22Rv1 (cell line): ENCODE results near the gene PEX6.

Experiments used
- H3K27ac ChIP-seq: fragments of 450-650 bp; 2 replicates; pipeline ENCODE4 v1.5.1; 2017
- ZFX ChIP-seq: fragments of 450-650 bp; IDR thresholded peaks from 2 replicates; pipeline ENCODE4 v1.6.1; 2017; ENCODE audit warnings: antibody characterized with exemption, borderline replicate concordance
- TF ChIP-seq, protein P1 (sequence below): fragments of 450-650 bp; IDR thresholded peaks from 2 replicates; pipeline ENCODE4 v1.5.1; 2017; ENCODE audit warnings: mild to moderate bottlenecking

The PEX6 gene, protein sequence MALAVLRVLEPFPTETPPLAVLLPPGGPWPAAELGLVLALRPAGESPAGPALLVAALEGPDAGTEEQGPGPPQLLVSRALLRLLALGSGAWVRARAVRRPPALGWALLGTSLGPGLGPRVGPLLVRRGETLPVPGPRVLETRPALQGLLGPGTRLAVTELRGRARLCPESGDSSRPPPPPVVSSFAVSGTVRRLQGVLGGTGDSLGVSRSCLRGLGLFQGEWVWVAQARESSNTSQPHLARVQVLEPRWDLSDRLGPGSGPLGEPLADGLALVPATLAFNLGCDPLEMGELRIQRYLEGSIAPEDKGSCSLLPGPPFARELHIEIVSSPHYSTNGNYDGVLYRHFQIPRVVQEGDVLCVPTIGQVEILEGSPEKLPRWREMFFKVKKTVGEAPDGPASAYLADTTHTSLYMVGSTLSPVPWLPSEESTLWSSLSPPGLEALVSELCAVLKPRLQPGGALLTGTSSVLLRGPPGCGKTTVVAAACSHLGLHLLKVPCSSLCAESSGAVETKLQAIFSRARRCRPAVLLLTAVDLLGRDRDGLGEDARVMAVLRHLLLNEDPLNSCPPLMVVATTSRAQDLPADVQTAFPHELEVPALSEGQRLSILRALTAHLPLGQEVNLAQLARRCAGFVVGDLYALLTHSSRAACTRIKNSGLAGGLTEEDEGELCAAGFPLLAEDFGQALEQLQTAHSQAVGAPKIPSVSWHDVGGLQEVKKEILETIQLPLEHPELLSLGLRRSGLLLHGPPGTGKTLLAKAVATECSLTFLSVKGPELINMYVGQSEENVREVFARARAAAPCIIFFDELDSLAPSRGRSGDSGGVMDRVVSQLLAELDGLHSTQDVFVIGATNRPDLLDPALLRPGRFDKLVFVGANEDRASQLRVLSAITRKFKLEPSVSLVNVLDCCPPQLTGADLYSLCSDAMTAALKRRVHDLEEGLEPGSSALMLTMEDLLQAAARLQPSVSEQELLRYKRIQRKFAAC

DNA sequence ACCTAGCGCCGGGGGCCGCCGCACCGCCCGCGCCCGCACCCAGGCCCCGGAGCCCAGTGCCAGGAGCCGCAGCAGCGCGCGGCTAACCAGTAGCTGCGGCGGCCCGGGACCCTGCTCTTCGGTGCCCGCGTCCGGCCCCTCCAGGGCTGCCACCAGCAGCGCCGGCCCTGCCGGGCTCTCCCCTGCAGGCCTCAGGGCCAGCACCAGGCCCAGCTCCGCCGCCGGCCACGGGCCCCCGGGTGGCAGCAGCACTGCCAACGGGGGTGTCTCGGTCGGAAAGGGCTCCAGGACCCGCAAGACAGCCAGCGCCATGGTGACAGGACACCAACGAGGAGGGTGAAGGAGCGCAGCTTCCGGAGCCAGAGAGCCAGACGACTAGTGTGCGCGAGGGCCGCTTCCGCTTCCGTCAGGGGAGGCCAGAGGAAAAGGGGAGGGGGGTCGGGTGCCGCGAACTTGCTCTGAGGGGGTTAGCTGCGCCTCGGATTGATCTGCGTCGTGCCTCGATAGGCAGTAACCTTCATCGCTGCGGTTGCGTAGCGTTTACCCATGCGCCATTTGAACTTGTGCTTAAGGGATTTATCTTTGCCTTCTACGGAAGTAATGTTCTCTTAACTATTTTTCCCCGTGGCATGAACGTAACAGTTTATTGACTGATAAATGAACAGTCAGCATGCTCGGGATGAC lies at the start of gene PEX6:
Gene PEX6, minus strand, starts transcription at position 343 of the 684 bp plus-strand sequence. Its CDS starts 31 bp downstream, at position 312.
- TF ChIP-seq, protein P1, sequence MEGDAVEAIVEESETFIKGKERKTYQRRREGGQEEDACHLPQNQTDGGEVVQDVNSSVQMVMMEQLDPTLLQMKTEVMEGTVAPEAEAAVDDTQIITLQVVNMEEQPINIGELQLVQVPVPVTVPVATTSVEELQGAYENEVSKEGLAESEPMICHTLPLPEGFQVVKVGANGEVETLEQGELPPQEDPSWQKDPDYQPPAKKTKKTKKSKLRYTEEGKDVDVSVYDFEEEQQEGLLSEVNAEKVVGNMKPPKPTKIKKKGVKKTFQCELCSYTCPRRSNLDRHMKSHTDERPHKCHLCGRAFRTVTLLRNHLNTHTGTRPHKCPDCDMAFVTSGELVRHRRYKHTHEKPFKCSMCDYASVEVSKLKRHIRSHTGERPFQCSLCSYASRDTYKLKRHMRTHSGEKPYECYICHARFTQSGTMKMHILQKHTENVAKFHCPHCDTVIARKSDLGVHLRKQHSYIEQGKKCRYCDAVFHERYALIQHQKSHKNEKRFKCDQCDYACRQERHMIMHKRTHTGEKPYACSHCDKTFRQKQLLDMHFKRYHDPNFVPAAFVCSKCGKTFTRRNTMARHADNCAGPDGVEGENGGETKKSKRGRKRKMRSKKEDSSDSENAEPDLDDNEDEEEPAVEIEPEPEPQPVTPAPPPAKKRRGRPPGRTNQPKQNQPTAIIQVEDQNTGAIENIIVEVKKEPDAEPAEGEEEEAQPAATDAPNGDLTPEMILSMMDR: no peak
- TF ChIP-seq ZFX: peak; percentile 55; the same call in 1 of the 2 replicates
- H3K27ac ChIP-seq: peak within 1 kb of the TSS; percentile 85

DNA sequence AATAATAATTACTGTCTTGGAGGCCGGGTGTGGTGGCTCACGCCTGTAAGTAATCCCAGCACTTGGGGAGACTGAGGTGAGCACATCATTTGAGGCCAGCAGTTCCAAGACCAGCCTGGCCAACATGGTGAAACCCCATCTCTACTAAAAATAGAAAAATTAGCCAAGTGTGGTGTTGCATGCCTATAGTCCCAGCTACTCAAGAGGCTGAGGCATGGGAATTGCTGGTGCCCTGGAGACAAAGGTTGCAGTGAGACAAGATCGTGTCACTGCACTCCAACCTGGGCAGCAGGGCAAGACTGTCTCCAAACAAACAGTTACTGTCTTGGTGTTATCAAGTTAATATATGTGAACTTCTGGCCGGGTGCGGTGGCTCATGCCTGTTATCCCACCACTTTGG lies 47.4 kb upstream of the PEX6 start:
- H3K27ac ChIP-seq: no peak overlapping the region
- TF ChIP-seq, protein P1: no peak
- TF ChIP-seq ZFX: no peak

DNA sequence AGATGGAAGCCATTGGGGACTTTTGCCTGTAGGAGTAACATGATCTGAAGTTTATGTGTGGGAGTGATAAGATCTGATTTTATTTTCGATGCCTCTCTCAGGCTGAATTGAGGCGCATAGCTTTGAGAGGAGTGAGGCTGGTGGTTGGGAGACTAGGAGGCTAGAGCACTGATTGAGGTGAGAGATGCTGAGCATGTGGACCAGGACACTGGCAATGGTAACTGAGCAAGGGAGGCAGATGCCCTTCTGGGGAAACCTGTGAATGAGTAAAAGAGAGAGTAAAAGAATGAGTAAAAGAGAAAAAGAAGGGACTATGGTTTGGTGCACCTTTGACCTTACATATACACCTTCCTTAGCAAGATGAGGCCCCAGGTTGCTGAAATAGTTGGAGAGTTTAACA lies 45.5 kb upstream of the PEX6 start:
- H3K27ac ChIP-seq: no peak overlapping the region
- TF ChIP-seq, protein P1: no peak
- TF ChIP-seq ZFX: no peak

DNA sequence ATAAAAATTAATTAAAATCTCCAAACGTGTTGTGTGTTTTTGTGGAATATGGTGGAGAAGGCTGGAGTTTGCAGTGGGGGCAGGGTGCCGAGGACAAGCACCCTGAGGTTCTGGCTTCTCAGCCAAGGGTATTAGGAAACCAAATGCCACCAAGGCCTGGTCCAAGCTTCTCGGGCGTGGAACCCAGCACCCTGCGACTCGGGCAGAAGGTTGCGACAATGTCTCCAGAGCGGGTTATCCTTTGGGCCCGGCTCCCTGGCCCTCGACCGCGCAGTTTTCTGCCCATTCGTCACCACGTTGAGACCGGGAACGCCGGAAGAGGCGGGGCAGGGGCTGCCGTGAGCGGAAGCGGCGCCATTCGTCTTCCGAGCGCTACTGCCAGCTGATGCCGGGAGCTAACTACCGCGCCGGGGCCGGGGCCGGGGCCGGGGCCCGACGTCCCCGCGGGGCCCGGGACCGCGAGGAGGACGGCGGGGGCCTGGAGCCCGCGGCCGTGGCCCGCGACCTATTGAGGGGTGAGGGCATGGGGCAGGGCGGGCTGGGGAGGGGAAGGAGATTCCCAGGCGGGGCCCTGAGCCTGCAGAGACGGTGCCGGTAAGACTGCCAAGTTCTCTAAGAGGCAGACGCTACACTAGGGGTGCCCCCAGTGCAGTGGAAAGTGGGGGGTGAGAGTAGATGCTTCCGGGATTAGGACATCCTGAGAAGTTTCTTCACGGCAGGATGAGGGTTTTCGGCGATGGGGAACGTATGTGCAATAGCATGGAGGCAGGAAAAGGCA lies 42.5 kb upstream of the PEX6 start, which contains the start of gene RRP36:
Gene RRP36, plus strand, starts transcription at position 354 of the 778 bp plus-strand sequence. Its CDS starts 32 bp downstream, at position 386.
- TF ChIP-seq, protein P1: no peak
- no peak for TF ChIP-seq ZFX
- peak within 1 kb of the TSS; percentile 84 for H3K27ac ChIP-seq

DNA sequence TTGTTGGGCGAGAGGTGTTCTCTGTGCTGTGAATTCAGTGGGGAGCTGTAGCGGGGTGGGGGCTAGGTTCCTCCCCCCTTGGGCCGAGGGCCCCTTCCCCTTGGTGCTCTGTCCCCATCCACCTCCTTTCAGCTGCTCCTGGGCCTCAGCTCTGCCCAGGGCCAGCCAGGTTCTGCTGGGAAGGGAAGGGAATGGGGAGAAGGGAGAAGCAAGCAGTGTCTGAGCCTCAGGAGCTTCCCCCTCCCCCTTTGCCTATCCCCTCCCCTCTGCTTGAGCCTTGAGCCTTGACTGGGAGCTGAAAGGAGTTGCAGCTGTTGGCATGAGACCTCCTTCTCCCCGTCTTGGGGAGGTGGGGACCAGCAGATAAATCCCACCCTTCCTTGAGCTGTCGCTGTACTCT lies 41.9 kb upstream of the PEX6 start:
- no peak for TF ChIP-seq ZFX
- TF ChIP-seq, protein P1: no peak
- peak overlapping the region; percentile 84 for H3K27ac ChIP-seq

DNA sequence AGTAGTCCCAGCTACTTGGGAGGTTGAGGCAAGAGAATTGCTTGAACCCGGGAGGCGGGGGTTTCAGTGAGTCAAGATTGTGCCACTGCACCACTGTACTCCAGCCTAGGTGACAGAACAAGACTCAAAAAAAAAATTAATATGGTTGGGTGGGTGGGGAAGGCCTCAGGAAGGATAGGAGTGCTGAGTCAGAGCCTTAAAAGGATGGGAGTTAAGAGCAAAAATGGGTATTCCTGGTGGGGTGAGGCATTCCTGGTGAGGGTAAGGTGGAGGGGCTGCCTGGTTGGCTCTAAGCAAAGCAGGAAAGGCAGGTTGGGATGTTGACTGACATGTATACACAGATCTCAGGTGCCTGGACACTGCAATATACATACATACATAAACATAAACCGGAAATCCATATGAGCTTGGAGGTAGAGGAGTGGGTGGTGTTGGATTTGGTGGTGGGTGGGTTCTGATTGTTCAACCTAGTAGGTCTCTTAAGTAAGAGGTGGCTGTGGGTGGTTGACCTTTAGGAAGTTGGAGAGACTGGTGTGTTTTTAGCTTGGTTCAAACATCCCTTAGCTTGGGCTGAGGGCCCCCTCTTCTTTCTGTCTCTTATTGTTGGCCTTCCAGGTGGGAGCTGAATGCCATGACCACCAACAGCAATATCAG lies 41.2 kb upstream of the PEX6 start:
- TF ChIP-seq, protein P1: no peak
- no peak for TF ChIP-seq ZFX
- H3K27ac ChIP-seq: peak overlapping the region; percentile 84
